CD8-positive, alpha-beta memory T cell (primary cell): ENCODE measurements around the gene RCN2. TPM values are rescaled to one million over a fixed set of nuclear protein-coding genes. Genes with fewer than 3 reads are reported as not detected.
"Not testable (repeated sequence)": the region's sequence is repeated elsewhere in the genome, so short reads cannot be mapped to it uniquely, and the experiment has no call there.

Experiments used
- CTCF ChIA-PET: fragments of 350-600 bp; sonication (Branson Sonifier 250); formaldehyde crosslinking; loops from one replicate; lab custom pipeline; 2021; ENCODE audit warnings: antibody characterized with exemption; lab: Charles Lee
- POLR2A ChIA-PET: fragments of 350-600 bp; sonication (Branson Sonifier 250); formaldehyde crosslinking; loops from one replicate; lab custom pipeline; 2021; ENCODE audit warnings: antibody characterized with exemption; lab: Charles Lee
- DNase-seq, 5 donors: peaks; one replicate each; pipeline versions ENCODE4 v3.0.0 to v3.0.0-alpha.2; 2020 to 2022; ENCODE audit warnings: mixed read lengths in 1 of 5
- H3K27ac ChIP-seq: one replicate; pipeline ENCODE4 v1.7.0; 2013; ENCODE audit warnings: low read depth, mild to moderate bottlenecking, low read length, moderate library complexity
- H3K27me3 ChIP-seq: 2 replicates; pipeline ENCODE4 v1.7.0; 2013; ENCODE audit warnings: low read length, mild to moderate bottlenecking; ENCODE audit not compliant: insufficient read depth, poor library complexity, severe bottlenecking
- H3K36me3 ChIP-seq: 2 replicates; pipeline ENCODE4 v1.7.0; 2013; ENCODE audit warnings: mild to moderate bottlenecking, low read length, moderate library complexity; ENCODE audit not compliant: insufficient read depth
- H3K4me1 ChIP-seq: 2 replicates; pipeline ENCODE4 v1.7.0; 2013; ENCODE audit warnings: mild to moderate bottlenecking, low read length, moderate library complexity; ENCODE audit not compliant: insufficient read depth
- H3K4me3 ChIP-seq: 2 replicates; pipeline ENCODE4 v1.7.0; 2013; ENCODE audit warnings: mild to moderate bottlenecking, low read length
- H3K9me3 ChIP-seq: 2 replicates; pipeline ENCODE4 v1.7.0; 2013; ENCODE audit warnings: mild to moderate bottlenecking, low read length
- H3K27ac Mint-ChIP-seq, 8 donors: one replicate each; pipeline ENCODE4 v1.8.0; 2020 to 2021; ENCODE audit warnings: mixed read lengths in 8 of 8, mild to moderate bottlenecking in 6 of 8, inconsistent platforms in 3 of 8, moderate library complexity in 3 of 8
- H3K27me3 Mint-ChIP-seq, 2 donors: one replicate each; pipeline ENCODE4 v1.8.0; 2020 to 2021; ENCODE audit warnings: mixed read lengths in 2 of 2, mild to moderate bottlenecking in 1 of 2, moderate library complexity in 1 of 2
- H3K36me3 Mint-ChIP-seq, 3 donors: one replicate each; pipeline ENCODE4 v1.8.0; 2020 to 2021; ENCODE audit warnings: mixed read lengths in 3 of 3, inconsistent platforms in 1 of 3, mild to moderate bottlenecking in 1 of 3
- H3K4me1 Mint-ChIP-seq, 3 donors: one replicate each; pipeline ENCODE4 v1.8.0; 2020 to 2021; ENCODE audit warnings: mixed read lengths in 3 of 3, inconsistent platforms in 1 of 3, mild to moderate bottlenecking in 1 of 3
- H3K4me3 Mint-ChIP-seq, 7 donors: one replicate each; pipeline ENCODE4 v1.8.0; 2020 to 2021; ENCODE audit warnings: mixed read lengths in 7 of 7, mild to moderate bottlenecking in 6 of 7, moderate library complexity in 4 of 7, inconsistent platforms in 2 of 7
- H3K9me3 Mint-ChIP-seq, 5 donors: one replicate each; pipeline ENCODE4 v1.8.0; 2020 to 2022; ENCODE audit warnings: mixed read lengths in 5 of 5, mild to moderate bottlenecking in 3 of 5, moderate library complexity in 2 of 5, inconsistent platforms in 1 of 5
- polyA plus RNA-seq: library from polyadenylated mRNA; unstranded; fragments of 300-500 nt; fragmentation: Illumina TruSeq; gene quantifications from one replicate; pipeline ENCODE4 v1.2.3, GENCODE V29; 2021
- total RNA-seq, 2 experiments: library from RNA; stranded (reverse); gene quantifications; one replicate each; pipeline ENCODE4 v1.2.3, GENCODE V29; 2021

Gene RCN2
- total and polyA plus RNA-seq, 3 experiments from 2014 or later = 35.9 to 54.2 (median 37.1) TPM

GRCh38 chr15:76953913-76954312, 22.4 kb downstream of the RCN2 start:
- Histone ChIP-seq H3K4me3 (no peak overlapping the region), H3K9me3 (no peaks in the 10 kb centered on the region), H3K27me3 (no peaks in the 10 kb centered on the region), H3K36me3 (no peaks in the 10 kb centered on the region), H3K27ac (no peak overlapping the region), H3K4me1 (peaks cover 3% of the 10 kb centered on the region)
- POLR2A ChIA-PET = interaction anchor here (1.5 kb wide), 1 partner anchor 23 kb away, joined by 3 read pairs; no protein-coding TSS in a partner anchor
- no peak overlapping the region for H3K4me3 Mint-ChIP-seq
- H3K4me1 Mint-ChIP-seq = peaks cover 0 to 17% (median 15%) of the 10 kb centered on the region in 3 donors
- H3K27ac Mint-ChIP-seq = no peak overlapping the region
- H3K36me3 Mint-ChIP-seq = peaks cover 0 to 20% (median 3%) of the 10 kb centered on the region in 3 donors
- H3K27me3 Mint-ChIP-seq = no peaks in the 10 kb centered on the region
- DNase-seq = no peak
- H3K9me3 Mint-ChIP-seq = no peaks in the 10 kb centered on the region
- CTCF ChIA-PET = interaction anchor here (0.9 to 1.3 kb wide), 2 partner anchors 13 to 16 kb away, joined by 3 to 4 read pairs; no protein-coding TSS in a partner anchor

- H3K36me3 Mint-ChIP-seq = peaks cover 0 to 14% (median 3%) of the 10 kb centered on the region in 3 donors
Observed at GRCh38 chr15:76954744-76955143, 23.2 kb downstream of the RCN2 start.

GRCh38 chr15:76961268-76962011, 29.9 kb downstream of the RCN2 start:
- H3K27ac ChIP-seq = no peak overlapping the region
- Mint-ChIP-seq H3K4me1 (peaks cover 0 to 11% (median 0%) of the 10 kb centered on the region in 3 donors), H3K36me3 (no peaks in the 10 kb centered on the region), H3K4me3 (no peak overlapping the region), H3K9me3 (no peaks in the 10 kb centered on the region), H3K27ac (no peak overlapping the region), H3K27me3 (peaks cover 6 to 7% of the 10 kb centered on the region in 2 donors)
- ChIA-PET CTCF (interaction anchor here (1.3 kb wide), 1 partner anchor 32 kb away, joined by 3 read pairs; no protein-coding TSS in a partner anchor), POLR2A (no interaction called here)
- DNase-seq = no peak
- H3K36me3 ChIP-seq = no peaks in the 10 kb centered on the region
- no peaks in the 10 kb centered on the region for H3K27me3 ChIP-seq
- H3K4me3 ChIP-seq = no peak overlapping the region
- no peaks in the 10 kb centered on the region for H3K4me1 ChIP-seq
- H3K9me3 ChIP-seq = no peaks in the 10 kb centered on the region

More at GRCh38 chr15:76954744-76955143, 23.2 kb downstream of the RCN2 start:
- no peak for DNase-seq
- Histone ChIP-seq H3K27ac (no peak overlapping the region), H3K27me3 (no peaks in the 10 kb centered on the region), H3K4me3 (no peak overlapping the region), H3K4me1 (peaks cover 3% of the 10 kb centered on the region), H3K9me3 (no peaks in the 10 kb centered on the region), H3K36me3 (no peaks in the 10 kb centered on the region)
- Mint-ChIP-seq H3K4me1 (peaks cover 0 to 17% (median 15%) of the 10 kb centered on the region in 3 donors), H3K27ac (peak overlapping the region in 1 of 8 donors; percentile 49), H3K9me3 (no peaks in the 10 kb centered on the region), H3K4me3 (no peak overlapping the region), H3K27me3 (no peaks in the 10 kb centered on the region)
- ChIA-PET POLR2A (interaction anchor here (0.7 to 1.5 kb wide), 2 partner anchors 24 to 149 kb away, joined by 3 to 5 read pairs; no protein-coding TSS in a partner anchor), CTCF (interaction anchor here (0.9 to 1.3 kb wide), 2 partner anchors 13 to 17 kb away, joined by 3 to 4 read pairs; no protein-coding TSS in a partner anchor)

GRCh38 chr15:76962337-76963013, 30.9 kb downstream of the RCN2 start:
- CTCF ChIA-PET = interaction anchor here (1.2 kb wide), 1 partner anchor 13 kb away, joined by 3 read pairs; no protein-coding TSS in a partner anchor
- no peak for DNase-seq
- POLR2A ChIA-PET = no interaction called here
- H3K4me3 ChIP-seq = no peak overlapping the region
- Mint-ChIP-seq H3K9me3 (no peaks in the 10 kb centered on the region), H3K4me3 (no peak overlapping the region), H3K27me3 (peaks cover 6 to 7% of the 10 kb centered on the region in 2 donors), H3K27ac (peak overlapping the region in 1 of 8 donors; percentile 59), H3K4me1 (peaks cover 0 to 11% (median 0%) of the 10 kb centered on the region in 3 donors), H3K36me3 (no peaks in the 10 kb centered on the region)
- H3K36me3 ChIP-seq = no peaks in the 10 kb centered on the region
- H3K27me3 ChIP-seq = no peaks in the 10 kb centered on the region
- no peaks in the 10 kb centered on the region for H3K9me3 ChIP-seq
- no peaks in the 10 kb centered on the region for H3K4me1 ChIP-seq
- no peak overlapping the region for H3K27ac ChIP-seq

- ChIA-PET CTCF (interaction anchor here (1.2 kb wide), 1 partner anchor 12 kb away, joined by 3 read pairs; no protein-coding TSS in a partner anchor), POLR2A (no interaction called here)
- H3K27me3 Mint-ChIP-seq = peaks cover 6 to 7% of the 10 kb centered on the region in 2 donors
- no peak overlapping the region for H3K4me3 Mint-ChIP-seq
- peaks cover 0 to 11% (median 0%) of the 10 kb centered on the region in 3 donors for H3K4me1 Mint-ChIP-seq
- Histone ChIP-seq H3K4me1 (no peaks in the 10 kb centered on the region), H3K36me3 (no peaks in the 10 kb centered on the region), H3K27me3 (no peaks in the 10 kb centered on the region), H3K9me3 (no peaks in the 10 kb centered on the region), H3K4me3 (no peak overlapping the region), H3K27ac (no peak overlapping the region)
- DNase-seq = no peak
- no peak overlapping the region for H3K27ac Mint-ChIP-seq
- no peaks in the 10 kb centered on the region for H3K9me3 Mint-ChIP-seq
- no peaks in the 10 kb centered on the region for H3K36me3 Mint-ChIP-seq
Observed at GRCh38 chr15:76963596-76963995, 32.0 kb downstream of the RCN2 start.

- Histone ChIP-seq H3K4me3 (no peak overlapping the region), H3K27ac (no peak overlapping the region), H3K27me3 (no peaks in the 10 kb centered on the region), H3K36me3 (no peaks in the 10 kb centered on the region), H3K9me3 (no peaks in the 10 kb centered on the region), H3K4me1 (no peaks in the 10 kb centered on the region)
- no peak for DNase-seq
- no peaks in the 10 kb centered on the region for H3K36me3 Mint-ChIP-seq
- peaks cover 0 to 11% (median 0%) of the 10 kb centered on the region in 3 donors for H3K4me1 Mint-ChIP-seq
- no peaks in the 10 kb centered on the region for H3K9me3 Mint-ChIP-seq
- H3K27me3 Mint-ChIP-seq = peaks cover 6 to 7% of the 10 kb centered on the region in 2 donors
- ChIA-PET POLR2A (no interaction called here), CTCF (no interaction called here)
- peak overlapping the region in 1 of 8 donors; percentile 46 for H3K27ac Mint-ChIP-seq
- no peak overlapping the region for H3K4me3 Mint-ChIP-seq
Observed at GRCh38 chr15:76964157-76964556, 32.6 kb downstream of the RCN2 start.

GRCh38 chr15:76966051-76966450, 34.5 kb downstream of the RCN2 start:
- POLR2A ChIA-PET, H3K9me3 Mint-ChIP-seq, H3K36me3 Mint-ChIP-seq, CTCF ChIA-PET, H3K27me3 Mint-ChIP-seq, DNase-seq, H3K4me3 Mint-ChIP-seq, H3K4me3 ChIP-seq, H3K36me3 ChIP-seq, H3K27ac Mint-ChIP-seq, H3K27ac ChIP-seq, H3K9me3 ChIP-seq, H3K27me3 ChIP-seq, H3K4me1 ChIP-seq: not testable (repeated sequence)
- peaks cover 0 to 11% (median 0%) of the 10 kb centered on the region in 3 donors for H3K4me1 Mint-ChIP-seq
